CD4-positive, CD25-positive, alpha-beta regulatory T cell (primary cell): ENCODE data around the gene DGKB. TPM values are rescaled to one million over a fixed set of nuclear protein-coding genes. Genes with fewer than 3 reads are reported as not detected.

Source experiments
- ATAC-seq, 2 donors: fragments of 150-1000 bp; cut with Tn5 transposase; one replicate each; pipeline ENCODE4 v1.10.0; 2021; ENCODE audit warnings: low read depth in 2 of 2, moderate number of reproducible peaks in 2 of 2, moderate library complexity in 1 of 2
- DNase-seq, 3 donors: peaks; one replicate each; pipeline versions ENCODE4 v3.0.0 to v3.0.0-alpha.2; 2012 to 2022; ENCODE audit warnings: mixed read lengths in 1 of 3
- H3K27ac ChIP-seq: one replicate; pipeline ENCODE4 v1.7.0; 2013; ENCODE audit warnings: mild to moderate bottlenecking, low read length; ENCODE audit not compliant: insufficient read depth, poor library complexity, severe bottlenecking
- H3K27me3 ChIP-seq: one replicate; pipeline ENCODE4 v1.7.0; 2013; ENCODE audit warnings: low read length; ENCODE audit not compliant: control insufficient read depth, insufficient read depth
- H3K36me3 ChIP-seq: one replicate; pipeline ENCODE4 v1.7.0; 2013; ENCODE audit warnings: mild to moderate bottlenecking, low read length, moderate library complexity; ENCODE audit not compliant: control insufficient read depth, insufficient read depth
- H3K4me1 ChIP-seq: 2 replicates; pipeline ENCODE4 v1.7.0; 2013; ENCODE audit warnings: mild to moderate bottlenecking, low read length; ENCODE audit not compliant: insufficient read depth, control insufficient read depth, poor library complexity, severe bottlenecking
- H3K4me3 ChIP-seq: one replicate; pipeline ENCODE4 v1.7.0; 2013; ENCODE audit warnings: low read depth, mild to moderate bottlenecking, low read length, moderate library complexity
- H3K9me3 ChIP-seq, 2 experiments: 1 replicate in 1 of 2; 2 replicates in 1 of 2; pipeline ENCODE4 v1.7.0; 2013; ENCODE audit warnings: low read length in 2 of 2, mild to moderate bottlenecking in 1 of 2, moderate library complexity in 1 of 2; ENCODE audit not compliant: control insufficient read depth in 2 of 2
- H3K27ac Mint-ChIP-seq, 3 donors: one replicate each; pipeline ENCODE4 v1.8.0; 2020 to 2022; ENCODE audit warnings: mild to moderate bottlenecking in 3 of 3, mixed read lengths in 3 of 3, moderate library complexity in 2 of 3
- H3K27me3 Mint-ChIP-seq: one replicate; pipeline ENCODE4 v1.8.0; 2022; ENCODE audit warnings: mild to moderate bottlenecking, mixed read lengths
- H3K36me3 Mint-ChIP-seq: one replicate; pipeline ENCODE4 v1.8.0; 2020; ENCODE audit warnings: mixed read lengths
- H3K4me1 Mint-ChIP-seq, 4 donors: one replicate each; pipeline ENCODE4 v1.8.0; 2020 to 2022; ENCODE audit warnings: mixed read lengths in 4 of 4, mild to moderate bottlenecking in 1 of 4
- H3K4me3 Mint-ChIP-seq, 4 donors: one replicate each; pipeline ENCODE4 v1.8.0; 2020 to 2022; ENCODE audit warnings: mild to moderate bottlenecking in 4 of 4, mixed read lengths in 4 of 4, moderate library complexity in 3 of 4
- H3K9me3 Mint-ChIP-seq, 7 donors: one replicate each; pipeline ENCODE4 v1.8.0; 2020 to 2022; ENCODE audit warnings: mixed read lengths in 7 of 7, mild to moderate bottlenecking in 3 of 7, moderate library complexity in 2 of 7
- polyA plus RNA-seq, 4 donors: library from polyadenylated mRNA; unstranded; fragments of 300-500 nt; fragmentation: Illumina TruSeq; gene quantifications; one replicate each; pipeline ENCODE4 v1.2.3, GENCODE V29; 2021
- total RNA-seq: library from RNA; stranded (reverse); gene quantifications from one replicate; pipeline ENCODE4 v1.2.3, GENCODE V29; 2022

Gene DGKB
- total RNA-seq (not detected), polyA plus RNA-seq (not detected)

DNA sequence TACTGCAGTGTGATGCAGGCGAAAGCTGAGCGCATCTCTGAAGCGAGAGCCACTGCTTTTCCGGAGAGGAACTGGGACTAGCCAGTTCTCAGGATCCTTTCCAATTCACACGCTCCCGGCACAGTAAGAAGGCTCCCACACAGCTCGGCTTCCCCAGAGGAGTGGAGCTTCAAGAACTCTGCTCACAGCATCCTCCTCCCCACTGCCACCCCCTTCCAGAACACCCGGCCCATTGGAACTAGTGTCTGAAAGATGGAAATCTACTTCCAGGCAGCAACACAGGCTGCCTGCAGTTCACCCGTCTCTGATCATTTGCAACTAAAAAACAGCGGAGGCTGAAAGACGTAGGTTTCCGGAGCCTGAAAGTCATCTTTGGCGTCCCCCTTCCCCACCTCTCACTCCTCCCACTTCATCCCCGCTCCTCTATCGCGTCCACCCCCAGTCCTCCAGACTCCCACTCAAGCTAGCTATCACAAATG, at the start of gene DGKB:
Gene DGKB (minus strand): TSS at position 163 of the 479 bp plus-strand sequence.
- H3K4me1 Mint-ChIP-seq: no peaks in the 10 kb centered on the region
- no peak within 1 kb of the TSS for H3K4me3 Mint-ChIP-seq
- Histone ChIP-seq H3K9me3 (no peaks in the 10 kb centered on the region), H3K4me3 (no peak within 1 kb of the TSS), H3K27me3 (no peaks in the 10 kb centered on the region), H3K36me3 (no peaks in the 10 kb centered on the region), H3K27ac (no peak within 1 kb of the TSS), H3K4me1 (no peaks in the 10 kb centered on the region)
- H3K27me3 Mint-ChIP-seq: no peaks in the 10 kb centered on the region
- H3K36me3 Mint-ChIP-seq: no peaks in the 10 kb centered on the region
- ATAC-seq: no peak
- no peak within 1 kb of the TSS for H3K27ac Mint-ChIP-seq
- peaks cover 0 to 10% (median 2%) of the 10 kb centered on the region in 7 donors for H3K9me3 Mint-ChIP-seq
- DNase-seq: no peak

DNA sequence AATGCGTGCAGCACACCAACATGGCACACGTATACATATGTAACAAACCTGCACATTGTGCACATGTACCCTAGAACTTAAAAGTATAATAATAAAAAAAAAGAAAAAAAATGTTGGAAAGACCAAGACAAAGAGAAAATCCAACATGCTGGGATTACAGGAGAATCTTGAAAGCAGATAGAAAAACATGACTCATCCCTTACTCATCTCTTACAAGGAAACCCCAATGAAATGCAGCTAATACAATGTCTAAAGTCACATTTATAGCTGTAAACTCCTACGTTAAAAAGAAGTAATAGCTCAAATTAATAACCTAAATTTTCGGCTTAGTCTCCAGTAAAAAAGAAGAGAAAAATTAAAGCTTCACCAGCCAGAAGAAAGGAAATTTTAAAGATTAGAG, 47.5 kb upstream of the DGKB start:
- Mint-ChIP-seq H3K36me3 (no peaks in the 10 kb centered on the region), H3K27me3 (no peaks in the 10 kb centered on the region), H3K4me3 (no peak overlapping the region), H3K27ac (no peak overlapping the region), H3K4me1 (no peaks in the 10 kb centered on the region), H3K9me3 (peaks cover 0 to 12% (median 5%) of the 10 kb centered on the region in 7 donors)
- H3K27me3 ChIP-seq: no peaks in the 10 kb centered on the region
- no peaks in the 10 kb centered on the region for H3K36me3 ChIP-seq
- ATAC-seq (no peak), DNase-seq (no peak)
- H3K27ac ChIP-seq: no peak overlapping the region
- H3K4me3 ChIP-seq: no peak overlapping the region
- peaks cover 0 to 2% of the 10 kb centered on the region in 2 experiments for H3K9me3 ChIP-seq
- H3K4me1 ChIP-seq: no peaks in the 10 kb centered on the region

DNA sequence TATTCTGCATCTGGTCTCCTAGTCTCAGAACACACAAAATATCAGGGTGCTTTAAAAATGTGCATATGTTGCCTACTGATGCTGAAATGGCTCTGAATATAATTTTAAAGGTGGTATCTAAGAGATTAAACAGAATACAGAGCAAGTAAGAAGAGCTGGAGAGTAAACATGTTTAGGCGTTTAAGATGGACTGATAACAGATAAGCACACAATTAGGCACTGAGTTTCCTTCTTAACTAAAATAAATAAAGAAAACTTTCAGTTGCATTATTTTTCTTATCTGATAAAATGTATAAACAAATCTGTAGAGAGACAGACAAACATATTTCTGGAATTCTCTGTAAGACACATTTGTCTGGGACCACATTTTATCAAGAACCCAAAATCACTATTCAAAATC, 35.6 kb upstream of the DGKB start:
- no peak for DNase-seq
- ATAC-seq: no peak
- H3K27ac ChIP-seq: no peak overlapping the region
- no peaks in the 10 kb centered on the region for H3K36me3 ChIP-seq
- Mint-ChIP-seq H3K9me3 (peaks cover 0 to 12% (median 5%) of the 10 kb centered on the region in 7 donors), H3K27me3 (no peaks in the 10 kb centered on the region), H3K4me3 (no peak overlapping the region), H3K36me3 (no peaks in the 10 kb centered on the region), H3K4me1 (no peaks in the 10 kb centered on the region), H3K27ac (no peak overlapping the region)
- no peaks in the 10 kb centered on the region for H3K4me1 ChIP-seq
- no peaks in the 10 kb centered on the region for H3K27me3 ChIP-seq
- H3K9me3 ChIP-seq: no peaks in the 10 kb centered on the region
- no peak overlapping the region for H3K4me3 ChIP-seq

DNA sequence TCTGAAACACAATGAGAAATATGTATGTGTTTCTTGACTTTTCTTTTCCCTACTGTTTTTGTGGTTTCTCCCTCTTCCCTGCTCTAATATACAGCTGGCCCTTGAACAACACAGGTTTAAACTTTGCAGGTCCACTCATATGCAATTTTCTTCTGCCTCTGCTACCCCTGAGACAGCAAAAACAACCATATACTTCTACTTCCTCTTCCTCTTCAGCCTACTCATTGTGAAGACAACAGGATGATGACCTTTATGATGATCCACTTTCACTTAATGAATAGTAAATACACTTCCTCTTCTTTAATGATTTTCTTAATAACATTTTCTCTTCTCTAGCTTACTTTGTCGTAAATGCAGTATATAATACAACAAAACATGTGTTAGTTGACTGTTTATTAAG, 35.0 kb upstream of the DGKB start:
- H3K9me3 ChIP-seq: no peaks in the 10 kb centered on the region
- no peaks in the 10 kb centered on the region for H3K27me3 Mint-ChIP-seq
- H3K27me3 ChIP-seq: no peaks in the 10 kb centered on the region
- H3K4me1 ChIP-seq: no peaks in the 10 kb centered on the region
- peaks cover 0 to 9% (median 3%) of the 10 kb centered on the region in 7 donors for H3K9me3 Mint-ChIP-seq
- no peaks in the 10 kb centered on the region for H3K36me3 Mint-ChIP-seq
- H3K27ac Mint-ChIP-seq: no peak overlapping the region
- H3K4me3 Mint-ChIP-seq: no peak overlapping the region
- no peaks in the 10 kb centered on the region for H3K36me3 ChIP-seq
- H3K4me1 Mint-ChIP-seq: no peaks in the 10 kb centered on the region
- DNase-seq: no peak
- ATAC-seq: no peak
- H3K27ac ChIP-seq: no peak overlapping the region
- H3K4me3 ChIP-seq: no peak overlapping the region

- ATAC-seq (no peak), DNase-seq (no peak)
- Histone ChIP-seq H3K36me3 (no peaks in the 10 kb centered on the region), H3K4me1 (no peaks in the 10 kb centered on the region), H3K9me3 (no peaks in the 10 kb centered on the region), H3K4me3 (no peak overlapping the region), H3K27me3 (no peaks in the 10 kb centered on the region), H3K27ac (no peak overlapping the region)
- Mint-ChIP-seq H3K27me3 (no peaks in the 10 kb centered on the region), H3K36me3 (no peaks in the 10 kb centered on the region), H3K4me3 (no peak overlapping the region), H3K9me3 (peaks cover 0 to 11% (median 3%) of the 10 kb centered on the region in 7 donors), H3K27ac (no peak overlapping the region), H3K4me1 (no peaks in the 10 kb centered on the region)
These were observed 34.0 kb upstream of the DGKB start for GRCh38 chr7:14936554-14936953.

GRCh38 chr7:14934839-14935238, 32.3 kb upstream of the DGKB start:
- H3K4me1 Mint-ChIP-seq: no peaks in the 10 kb centered on the region
- H3K4me3 ChIP-seq: no peak overlapping the region
- no peak for ATAC-seq
- H3K36me3 Mint-ChIP-seq: no peaks in the 10 kb centered on the region
- H3K9me3 Mint-ChIP-seq: peaks cover 0 to 15% (median 7%) of the 10 kb centered on the region in 7 donors
- H3K27ac ChIP-seq: no peak overlapping the region
- H3K4me3 Mint-ChIP-seq: no peak overlapping the region
- H3K36me3 ChIP-seq: no peaks in the 10 kb centered on the region
- no peaks in the 10 kb centered on the region for H3K4me1 ChIP-seq
- H3K27me3 Mint-ChIP-seq: no peaks in the 10 kb centered on the region
- no peaks in the 10 kb centered on the region for H3K27me3 ChIP-seq
- H3K27ac Mint-ChIP-seq: no peak overlapping the region
- H3K9me3 ChIP-seq: no peaks in the 10 kb centered on the region
- DNase-seq: no peak

- H3K9me3 ChIP-seq: peaks cover 0 to 2% of the 10 kb centered on the region in 2 experiments
- H3K4me3 ChIP-seq: no peak overlapping the region
- ATAC-seq (no peak), DNase-seq (no peak)
- Mint-ChIP-seq H3K9me3 (peaks cover 0 to 21% (median 5%) of the 10 kb centered on the region in 7 donors), H3K4me3 (no peak overlapping the region), H3K27ac (no peak overlapping the region), H3K27me3 (no peaks in the 10 kb centered on the region), H3K4me1 (no peaks in the 10 kb centered on the region), H3K36me3 (no peaks in the 10 kb centered on the region)
- H3K36me3 ChIP-seq: no peaks in the 10 kb centered on the region
- no peaks in the 10 kb centered on the region for H3K4me1 ChIP-seq
- H3K27me3 ChIP-seq: no peaks in the 10 kb centered on the region
- no peak overlapping the region for H3K27ac ChIP-seq
These were observed 29.1 kb upstream of the DGKB start for GRCh38 chr7:14931511-14932215.

DNA sequence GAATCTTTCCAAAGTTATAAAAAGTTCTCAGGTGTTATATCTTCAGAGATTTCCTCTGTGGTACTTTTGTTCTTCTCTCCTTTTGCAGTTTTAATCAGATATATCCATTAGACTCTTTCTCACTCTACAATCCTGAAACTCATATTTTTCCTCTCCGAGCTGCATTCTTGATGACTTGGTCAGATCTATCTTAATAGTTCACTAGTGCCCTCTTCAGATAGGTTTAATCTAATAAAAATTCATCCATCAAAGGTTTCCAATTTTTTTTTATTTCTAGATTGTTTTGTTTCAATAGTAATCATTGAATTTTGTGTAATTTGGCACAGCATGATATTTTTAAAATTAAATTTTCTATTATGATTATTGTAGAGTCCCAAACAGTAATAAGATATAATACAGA, 21.8 kb upstream of the DGKB start:
- Histone ChIP-seq H3K27me3 (no peaks in the 10 kb centered on the region), H3K9me3 (peaks cover 0 to 2% of the 10 kb centered on the region in 2 experiments), H3K4me3 (no peak overlapping the region), H3K36me3 (no peaks in the 10 kb centered on the region), H3K27ac (no peak overlapping the region), H3K4me1 (no peaks in the 10 kb centered on the region)
- Mint-ChIP-seq H3K36me3 (no peaks in the 10 kb centered on the region), H3K27me3 (no peaks in the 10 kb centered on the region), H3K27ac (no peak overlapping the region), H3K9me3 (peaks cover 0 to 12% (median 7%) of the 10 kb centered on the region in 7 donors), H3K4me1 (no peaks in the 10 kb centered on the region), H3K4me3 (no peak overlapping the region)
- ATAC-seq (no peak), DNase-seq (no peak)
